ENCODE measurements around the gene PIP5K1B. TPM values are rescaled to one million over a fixed set of nuclear protein-coding genes. Genes with fewer than 3 reads are reported as not detected.

The PIP5K1B gene
- polyA plus RNA-seq, 6 donors from 2014 or later = 6.6 to 16.6 (median 9.3) TPM

GRCh38 chr9:68999393-69000105 lies 294.5 kb downstream of the PIP5K1B start:
- ATAC-seq (ENCODE audit: low read depth in 2 of 2) (peak; percentile 78 to 88), DNase-seq (peak; percentile 61)
- H3K9me3 Mint-ChIP-seq = no peaks in the 10 kb centered on the region
- H3K4me1 Mint-ChIP-seq = peaks cover 18 to 24% (median 20%) of the 10 kb centered on the region in 3 donors
- peaks cover 6 to 8% of the 10 kb centered on the region in 2 donors for H3K36me3 Mint-ChIP-seq
- H3K27me3 Mint-ChIP-seq = no peaks in the 10 kb centered on the region
- no peak overlapping the region for H3K4me3 Mint-ChIP-seq
- peak overlapping the region in 4 of 6 donors; percentile 1 to 60 (median 54) for H3K27ac Mint-ChIP-seq

DNA sequence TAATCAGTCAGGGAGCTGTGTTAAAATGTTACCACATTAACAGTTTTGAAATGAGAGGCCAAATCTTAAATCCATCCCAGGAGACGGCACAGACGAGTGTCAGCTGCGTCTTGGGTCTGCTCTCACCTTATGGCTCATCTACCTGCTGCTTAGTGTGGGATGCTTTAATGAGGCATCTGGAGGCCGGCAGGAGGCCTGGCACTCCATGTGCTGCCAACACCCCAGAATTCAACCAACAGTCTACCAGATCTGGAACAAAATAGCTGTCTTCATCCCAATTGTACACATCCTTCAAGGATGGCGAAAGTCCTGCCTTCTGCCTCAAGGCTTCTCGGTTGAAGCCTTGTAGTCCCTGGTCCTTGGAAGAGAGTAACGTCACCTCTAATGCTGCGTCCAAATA lies 296.9 kb downstream of the PIP5K1B start:
- Mint-ChIP-seq H3K4me3 (no peak overlapping the region), H3K9me3 (no peaks in the 10 kb centered on the region), H3K27ac (peak overlapping the region in 1 of 6 donors; percentile 67), H3K27me3 (no peaks in the 10 kb centered on the region), H3K36me3 (peaks cover 8 to 10% of the 10 kb centered on the region in 2 donors), H3K4me1 (peaks cover 7 to 8% (median 7%) of the 10 kb centered on the region in 3 donors)
- ATAC-seq (ENCODE audit: low read depth in 2 of 2) (no peak), DNase-seq (no peak)

DNA sequence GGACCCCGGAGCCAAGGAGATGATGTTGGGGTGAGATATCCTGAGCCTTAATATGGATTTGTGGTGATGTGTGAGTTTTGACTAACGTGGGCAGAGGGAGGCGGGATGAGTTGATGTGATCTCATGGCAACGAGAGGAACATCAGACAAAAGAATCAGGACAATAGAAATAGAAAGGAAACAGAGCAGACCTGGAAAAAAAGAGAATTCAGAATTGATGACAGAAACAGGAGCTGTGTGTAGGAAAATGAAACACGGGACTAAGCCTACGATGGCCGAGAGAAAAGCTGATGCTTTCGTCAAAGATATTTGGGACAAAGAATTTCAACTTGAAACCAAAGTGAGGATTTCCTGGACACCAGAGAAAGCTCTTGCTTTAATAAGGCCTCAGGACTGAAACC lies 298.0 kb downstream of the PIP5K1B start:
- ATAC-seq (ENCODE audit: low read depth in 2 of 2) = no peak
- Mint-ChIP-seq H3K4me1 (peaks cover 7% of the 10 kb centered on the region in 3 donors), H3K36me3 (peaks cover 8 to 12% of the 10 kb centered on the region in 2 donors), H3K27me3 (no peaks in the 10 kb centered on the region), H3K4me3 (no peak overlapping the region), H3K9me3 (no peaks in the 10 kb centered on the region), H3K27ac (no peak overlapping the region)
- no peak for DNase-seq

DNA sequence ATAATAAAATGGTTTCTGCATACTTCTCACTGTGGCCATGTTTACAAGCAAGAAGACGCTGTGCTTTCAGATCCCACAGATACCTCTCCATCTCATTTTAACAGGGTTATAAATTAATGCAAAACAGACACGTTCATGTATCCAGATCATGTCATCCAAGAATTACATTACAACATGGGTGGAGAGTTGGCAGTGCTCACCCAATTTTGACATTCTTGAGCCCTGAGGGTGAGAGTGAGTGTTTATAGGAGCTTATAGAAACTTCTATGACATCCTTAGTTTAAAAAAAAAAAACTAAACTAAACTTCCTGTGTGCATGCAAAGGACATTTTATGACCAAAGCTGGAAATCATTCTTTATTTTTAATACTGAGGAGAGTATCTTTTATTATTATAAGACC lies 299.8 kb downstream of the PIP5K1B start:
- no peak overlapping the region for H3K4me3 Mint-ChIP-seq
- no peaks in the 10 kb centered on the region for H3K9me3 Mint-ChIP-seq
- DNase-seq (no peak), ATAC-seq (ENCODE audit: low read depth in 2 of 2) (no peak)
- H3K36me3 Mint-ChIP-seq = peaks cover 8 to 18% of the 10 kb centered on the region in 2 donors
- H3K27ac Mint-ChIP-seq = no peak overlapping the region
- H3K4me1 Mint-ChIP-seq = peaks cover 0 to 4% (median 0%) of the 10 kb centered on the region in 3 donors
- no peaks in the 10 kb centered on the region for H3K27me3 Mint-ChIP-seq

DNA sequence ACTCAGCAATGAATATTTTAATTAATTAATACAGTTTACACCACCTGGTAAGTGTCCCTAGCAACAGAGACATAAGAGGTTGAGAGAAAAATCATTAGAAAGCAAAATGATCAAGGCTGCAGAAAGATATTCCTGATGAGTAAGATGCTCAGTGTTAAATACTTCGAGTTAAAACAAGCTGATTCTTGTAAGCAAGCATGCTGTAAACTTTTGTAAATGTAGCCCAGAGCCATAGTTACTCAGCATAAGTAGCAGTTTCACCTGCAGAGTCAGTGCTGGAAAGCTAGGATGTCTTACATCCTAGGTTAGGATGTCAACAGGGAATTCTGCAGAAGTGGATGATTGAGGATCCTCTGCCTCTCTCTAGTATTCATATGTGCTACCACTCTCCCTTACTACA lies 304.7 kb downstream of the PIP5K1B start:
- no peaks in the 10 kb centered on the region for H3K9me3 Mint-ChIP-seq
- no peak overlapping the region for H3K27ac Mint-ChIP-seq
- DNase-seq (no peak), ATAC-seq (ENCODE audit: low read depth in 2 of 2) (no peak)
- peaks cover 14 to 24% (median 20%) of the 10 kb centered on the region in 3 donors for H3K4me1 Mint-ChIP-seq
- no peak overlapping the region for H3K4me3 Mint-ChIP-seq
- peaks cover 0 to 4% (median 0%) of the 10 kb centered on the region in 3 donors for H3K27me3 Mint-ChIP-seq
- H3K36me3 Mint-ChIP-seq = peaks cover 0 to 11% of the 10 kb centered on the region in 2 donors

GRCh38 chr9:69012696-69013381 lies 307.8 kb downstream of the PIP5K1B start:
- H3K9me3 Mint-ChIP-seq = no peaks in the 10 kb centered on the region
- peak overlapping the region in 7 of 8 donors; percentile 11 to 87 (median 61) for H3K4me3 Mint-ChIP-seq
- H3K36me3 Mint-ChIP-seq = peaks cover 0 to 8% of the 10 kb centered on the region in 2 donors
- peaks cover 0 to 4% (median 0%) of the 10 kb centered on the region in 3 donors for H3K27me3 Mint-ChIP-seq
- H3K4me1 Mint-ChIP-seq = peaks cover 14 to 24% (median 20%) of the 10 kb centered on the region in 3 donors
- peak overlapping the region in 3 of 6 donors; percentile 67 to 85 (median 74) for H3K27ac Mint-ChIP-seq
- ATAC-seq (ENCODE audit: low read depth in 2 of 2) (peak; percentile 46 to 70), DNase-seq (no peak)

DNA sequence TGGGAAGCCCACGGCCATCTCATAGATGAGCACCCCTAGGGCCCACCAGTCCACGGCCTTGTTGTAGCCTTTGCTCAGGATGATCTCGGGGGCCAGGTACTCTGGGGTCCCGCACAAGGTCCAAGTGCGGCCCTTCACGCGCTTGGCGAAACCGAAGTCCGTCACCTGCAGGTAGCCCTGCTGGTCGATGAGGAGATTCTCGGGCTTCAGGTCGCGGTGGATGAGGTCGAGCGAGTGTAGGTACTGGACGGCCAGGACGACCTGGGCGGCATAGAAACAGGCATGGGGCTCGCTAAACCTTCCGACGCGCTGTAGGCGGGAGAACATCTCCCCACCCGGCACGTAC lies 308.3 kb downstream of the PIP5K1B start:
- peak overlapping the region in 6 of 8 donors; percentile 30 to 87 (median 70) for H3K4me3 Mint-ChIP-seq
- peak overlapping the region in 1 of 6 donors; percentile 67 for H3K27ac Mint-ChIP-seq

DNA sequence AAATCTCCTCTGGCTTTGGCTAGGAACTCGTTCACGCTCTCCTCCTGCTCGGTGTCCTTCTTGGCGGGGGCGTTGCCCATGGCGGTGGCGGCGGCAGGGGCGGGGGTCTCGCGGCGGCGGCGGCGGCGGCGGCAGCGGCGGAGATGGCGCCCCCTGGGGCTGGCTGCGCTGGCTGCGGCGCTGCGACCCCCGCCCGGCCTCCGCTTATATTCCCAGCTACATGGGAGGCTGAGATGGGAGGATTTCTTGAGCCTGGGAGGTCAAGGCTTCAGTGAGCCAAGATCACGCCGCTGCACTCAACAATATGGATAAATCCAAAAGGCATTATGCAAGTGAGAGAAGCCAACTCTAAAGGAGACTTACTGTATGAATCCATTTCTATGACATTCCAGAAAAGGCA lies 309.0 kb downstream of the PIP5K1B start, which contains the start of gene PRKACG:
Gene PRKACG, minus strand, starts transcription at position 101 of the 400 bp plus-strand sequence. Its CDS starts 21 bp downstream, at position 80.
- Mint-ChIP-seq H3K36me3 (no peaks in the 10 kb centered on the region), H3K27ac (peak within 1 kb of the TSS in 3 of 6 donors; percentile 63 to 85 (median 67))

More for the DNA sequence above, 308.3 kb downstream of the PIP5K1B start:
- H3K4me1 Mint-ChIP-seq = peaks cover 14 to 24% (median 20%) of the 10 kb centered on the region in 3 donors
- no peaks in the 10 kb centered on the region for H3K9me3 Mint-ChIP-seq
- peaks cover 0 to 4% of the 10 kb centered on the region in 2 donors for H3K36me3 Mint-ChIP-seq
- H3K27me3 Mint-ChIP-seq = peaks cover 0 to 4% (median 0%) of the 10 kb centered on the region in 3 donors
- DNase-seq = no peak
- no peak for ATAC-seq (ENCODE audit: low read depth in 2 of 2)

DNA sequence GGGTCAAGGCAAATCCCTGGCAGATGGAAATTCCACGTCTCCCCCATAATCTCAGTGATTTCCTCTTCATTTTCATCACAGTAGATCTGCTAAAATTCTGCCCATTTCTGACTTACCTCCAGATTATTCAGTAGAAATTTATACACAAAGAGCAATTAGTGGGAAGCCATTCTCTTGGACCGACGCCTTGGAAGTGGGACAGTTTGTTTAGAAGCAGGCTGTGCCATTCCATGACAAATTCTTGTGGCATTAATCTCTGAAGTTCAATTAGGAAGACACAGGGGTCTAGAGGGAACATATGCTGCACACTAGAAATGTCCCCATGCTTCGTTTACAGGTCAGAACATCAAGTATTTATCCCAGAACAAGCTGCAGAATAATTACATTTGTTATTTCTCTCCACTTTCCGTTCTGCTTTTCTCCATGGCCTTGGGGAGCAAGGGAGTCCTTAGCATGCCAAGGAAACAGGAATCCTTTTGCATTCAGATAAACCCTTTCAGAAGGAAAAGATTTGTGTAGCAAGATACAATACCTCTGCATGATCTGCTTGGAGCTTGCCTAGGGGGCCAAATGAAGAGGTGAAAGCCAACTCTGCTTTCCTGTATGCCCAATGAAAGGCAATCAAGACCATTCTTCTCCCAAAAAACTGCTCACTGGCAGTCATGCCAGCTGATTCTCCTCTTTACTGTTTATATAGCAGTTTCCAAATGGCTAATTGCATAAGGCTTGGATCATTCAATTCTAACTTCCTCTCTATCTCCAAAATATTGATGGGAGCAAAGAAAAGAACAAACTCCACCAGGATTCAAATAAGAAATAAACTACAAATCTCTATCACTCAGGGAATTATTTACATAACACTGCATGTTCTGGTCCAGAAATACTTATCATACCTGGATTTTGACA lies 311.4 kb downstream of the PIP5K1B start:
- Mint-ChIP-seq H3K27me3 (peaks cover 0 to 4% (median 0%) of the 10 kb centered on the region in 3 donors), H3K4me3 (no peak overlapping the region), H3K27ac (peak overlapping the region in 1 of 6 donors; percentile 54), H3K4me1 (peaks cover 18 to 22% (median 20%) of the 10 kb centered on the region in 3 donors), H3K36me3 (no peaks in the 10 kb centered on the region), H3K9me3 (no peaks in the 10 kb centered on the region)
- ATAC-seq (ENCODE audit: low read depth in 2 of 2) = no peak
- DNase-seq = no peak

More for the DNA sequence above, 309.0 kb downstream of the PIP5K1B start, which contains the start of gene PRKACG:
- Mint-ChIP-seq H3K27me3 (peaks cover 0 to 4% (median 0%) of the 10 kb centered on the region in 3 donors), H3K4me1 (peaks cover 14 to 24% (median 20%) of the 10 kb centered on the region in 3 donors), H3K4me3 (peak within 1 kb of the TSS in 7 of 8 donors; percentile 11 to 87 (median 61)), H3K9me3 (no peaks in the 10 kb centered on the region)
- ATAC-seq (ENCODE audit: low read depth in 2 of 2) (no peak), DNase-seq (no peak)

- no peaks in the 10 kb centered on the region for H3K9me3 Mint-ChIP-seq
- DNase-seq = no peak
- H3K27me3 Mint-ChIP-seq = no peaks in the 10 kb centered on the region
- no peak overlapping the region for H3K27ac Mint-ChIP-seq
- no peaks in the 10 kb centered on the region for H3K36me3 Mint-ChIP-seq
- no peak overlapping the region for H3K4me3 Mint-ChIP-seq
- no peak for ATAC-seq (ENCODE audit: low read depth in 2 of 2)
- peaks cover 0 to 4% (median 0%) of the 10 kb centered on the region in 3 donors for H3K4me1 Mint-ChIP-seq
These were observed 313.7 kb downstream of the PIP5K1B start for GRCh38 chr9:69018737-69019136.

- DNase-seq (no peak), ATAC-seq (ENCODE audit: low read depth in 2 of 2) (no peak)
- no peak overlapping the region for H3K27ac Mint-ChIP-seq
- no peaks in the 10 kb centered on the region for H3K36me3 Mint-ChIP-seq
- peaks cover 0 to 4% (median 0%) of the 10 kb centered on the region in 3 donors for H3K4me1 Mint-ChIP-seq
- H3K9me3 Mint-ChIP-seq = no peaks in the 10 kb centered on the region
- H3K27me3 Mint-ChIP-seq = no peaks in the 10 kb centered on the region
- peak overlapping the region in 1 of 8 donors; percentile 54 for H3K4me3 Mint-ChIP-seq
These were observed 314.8 kb downstream of the PIP5K1B start for GRCh38 chr9:69019808-69020207.

DNA sequence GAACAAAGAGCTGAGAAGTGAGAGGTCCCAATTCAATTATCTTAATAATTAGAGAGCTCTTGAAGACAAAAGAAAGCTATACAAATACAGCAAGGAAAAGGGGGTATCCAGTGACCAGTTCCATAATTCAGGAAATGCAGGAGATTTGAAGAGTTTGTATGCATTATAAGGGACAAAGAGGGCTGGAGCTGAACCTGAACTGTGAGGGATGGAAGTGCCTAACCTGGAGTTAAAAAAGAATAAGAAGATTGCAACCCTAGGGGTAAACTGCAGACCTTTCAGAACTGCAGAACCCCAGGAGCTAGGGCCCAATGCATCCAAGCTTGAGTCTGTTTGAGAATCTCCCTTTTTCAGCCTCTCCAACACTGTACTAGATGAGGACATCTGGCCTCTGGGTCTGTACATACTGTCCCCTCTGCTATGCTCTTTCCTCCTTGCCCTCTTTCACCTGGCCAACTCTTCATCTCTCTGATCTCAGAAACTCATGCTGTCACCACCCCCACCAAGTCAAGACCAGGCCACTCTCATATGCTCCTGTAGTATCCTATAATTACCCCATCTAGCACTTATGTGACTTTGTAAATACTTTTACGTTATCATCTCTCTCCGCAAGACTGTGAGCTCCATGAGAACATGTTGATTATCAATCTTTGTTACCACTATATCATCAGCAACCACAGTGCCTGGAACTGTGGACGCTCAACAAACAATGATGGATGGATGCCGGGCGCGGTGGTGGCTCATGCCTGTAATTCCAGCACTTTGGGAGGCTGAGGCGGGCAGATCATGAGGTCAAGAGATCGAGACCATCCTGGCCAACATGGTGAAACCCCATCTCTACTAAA lies 315.5 kb downstream of the PIP5K1B start:
- Mint-ChIP-seq H3K36me3 (no peaks in the 10 kb centered on the region), H3K4me1 (peaks cover 0 to 4% (median 0%) of the 10 kb centered on the region in 3 donors), H3K4me3 (no peak overlapping the region), H3K9me3 (no peaks in the 10 kb centered on the region), H3K27me3 (no peaks in the 10 kb centered on the region), H3K27ac (peak overlapping the region in 1 of 6 donors; percentile 10)
- ATAC-seq (ENCODE audit: low read depth in 2 of 2) (no peak), DNase-seq (no peak)
